Keratinocyte (primary cell): Measurements from ENCODE around the gene GOLGB1.

ENCODE experiments used
- CTCF ChIP-seq, 3 experiments: IDR thresholded peaks in 1 of 3; conservative IDR thresholded peaks in 1 of 3; optimal IDR thresholded peaks in 1 of 3; 2 replicates in 2 of 3; 3 replicates in 1 of 3; pipeline versions ENCODE3 to v1.5.1; 2011; ENCODE audit warnings: low read length in 3 of 3, mild to moderate bottlenecking in 3 of 3, moderate library complexity in 2 of 3, control low read depth in 1 of 3, inconsistent platforms in 1 of 3; ENCODE audit not compliant: insufficient read depth in 2 of 3; ENCODE audit errors: extremely low read depth in 1 of 3
- EZH2 ChIP-seq: IDR thresholded peaks from one replicate; pipeline ENCODE4 v1.6.1; 2012; ENCODE audit warnings: inconsistent platforms, mild to moderate bottlenecking, low read length, moderate library complexity

GRCh38 chr3:121724130-121724529 is 25.4 kb downstream of the GOLGB1 start:
- TF ChIP-seq CTCF (optimal IDR thresholded peaks at IDR 0.05 in 1 of 3, IDR thresholded peaks at IDR 0.05 in 1 of 3, conservative IDR thresholded peaks at IDR 0.05 in 1 of 3; ENCODE audit: extremely low read depth in 1 of 3, insufficient read depth in 2 of 3, low read length in 3 of 3) (no peak), EZH2 (no peak)
